GM18868 (cell line): ENCODE data around the gene PEX1.
"Not testable (repeated sequence)": the region's sequence is repeated elsewhere in the genome, so short reads cannot be mapped to it uniquely, and the experiment has no call there.

Experiments used
- ATAC-seq: cut with Tn5 transposase; IDR thresholded peaks from one replicate; pipeline ENCODE4 v1.9.1; 2021; ENCODE audit warnings: mild to moderate bottlenecking, moderate library complexity; ENCODE audit not compliant: unreplicated experiment

The PEX1 gene

DNA sequence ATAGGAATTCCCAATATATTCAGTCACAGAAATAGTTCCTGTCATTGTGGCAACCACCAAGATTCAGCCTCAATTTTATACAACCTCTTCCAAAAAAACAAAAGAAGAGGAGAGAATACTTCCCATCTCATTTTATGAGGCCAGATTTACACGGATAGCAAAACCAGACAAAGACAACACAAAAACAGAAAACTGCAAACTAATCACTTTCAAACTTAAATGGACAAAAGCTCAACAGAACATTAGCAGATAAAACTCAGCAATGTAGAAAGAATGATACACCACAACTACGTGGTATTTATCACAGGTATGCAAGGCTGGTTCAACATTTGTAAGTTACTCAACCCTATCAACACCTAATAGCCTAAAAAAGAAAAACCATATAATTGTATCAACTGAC, 22.0 kb downstream of the PEX1 start:
- ATAC-seq = no peak

DNA sequence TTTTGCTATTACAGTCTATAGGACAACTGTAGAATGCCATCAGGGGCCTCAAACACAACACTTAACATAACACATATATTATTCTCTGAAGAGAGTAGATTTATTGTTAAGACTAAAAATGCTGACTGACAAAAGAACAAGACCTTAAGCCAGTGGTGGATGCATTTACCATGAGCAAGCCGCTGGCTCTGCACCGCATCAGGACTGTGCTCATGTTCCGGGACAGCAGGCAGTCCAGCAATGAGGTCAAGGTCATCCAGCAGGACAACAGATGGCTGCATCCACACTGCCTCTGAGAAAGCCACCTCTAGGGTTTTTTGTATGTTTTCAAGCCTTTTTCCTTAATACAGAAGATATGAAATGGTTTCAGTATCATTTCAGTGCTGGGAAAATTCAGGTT, 23.8 kb downstream of the PEX1 start:
- ATAC-seq = no peak

DNA sequence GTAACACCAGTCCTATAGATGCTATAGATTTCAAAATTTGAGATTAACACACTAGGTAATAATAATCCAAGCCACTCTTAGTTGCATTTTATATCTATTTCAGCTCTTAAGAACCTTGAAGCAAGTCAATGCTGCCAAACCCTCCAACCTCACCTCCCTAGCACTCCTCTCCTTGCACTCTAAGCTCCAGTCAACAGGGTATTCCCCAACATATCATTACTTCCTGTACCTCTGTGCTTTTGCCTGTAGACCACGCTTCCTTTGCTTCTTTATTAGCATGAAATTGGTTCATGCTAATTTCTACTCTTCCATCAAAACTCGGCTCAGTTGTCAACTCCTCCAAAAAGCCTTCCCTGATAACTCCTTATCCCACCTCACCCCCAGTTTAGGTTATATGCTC, 24.6 kb downstream of the PEX1 start:
- no peak for ATAC-seq

DNA sequence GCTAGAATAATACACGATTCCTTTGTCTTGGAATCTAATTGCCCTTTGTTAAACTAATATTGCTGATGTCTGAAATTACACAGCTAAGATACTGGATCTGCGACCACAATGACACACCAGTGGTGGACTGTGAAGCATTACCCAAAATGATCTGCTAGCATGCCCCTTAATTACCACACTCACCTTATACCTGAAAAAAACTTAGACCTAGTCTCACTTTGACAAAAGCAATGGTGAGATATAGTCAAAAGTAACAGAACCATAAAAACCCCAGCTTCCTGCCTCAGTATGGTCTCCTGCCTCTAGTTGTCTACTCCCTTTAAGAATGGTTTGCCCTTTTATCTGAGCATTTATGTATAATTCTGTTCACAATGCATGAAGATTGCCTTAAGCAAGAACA, 29.8 kb downstream of the PEX1 start:
- no peak for ATAC-seq

DNA sequence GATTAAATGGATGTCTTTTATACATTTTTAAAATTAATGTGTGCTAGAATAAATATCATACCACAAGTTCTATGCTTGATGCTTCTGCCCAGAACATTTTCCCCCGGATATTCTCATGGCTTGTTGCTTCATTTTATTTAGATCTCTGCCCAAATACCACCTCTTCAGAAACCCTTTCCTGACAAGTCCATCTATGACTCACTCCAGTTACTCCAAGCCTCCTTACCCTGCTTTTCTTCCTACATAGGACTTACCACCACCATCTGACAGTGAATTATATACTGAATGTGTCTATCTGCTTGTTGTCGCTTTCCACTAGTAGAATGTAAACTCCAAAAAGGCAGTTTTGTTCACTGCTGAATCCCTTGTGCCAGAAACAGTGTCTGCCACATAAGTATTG, 31.4 kb downstream of the PEX1 start:
- ATAC-seq = no peak

DNA sequence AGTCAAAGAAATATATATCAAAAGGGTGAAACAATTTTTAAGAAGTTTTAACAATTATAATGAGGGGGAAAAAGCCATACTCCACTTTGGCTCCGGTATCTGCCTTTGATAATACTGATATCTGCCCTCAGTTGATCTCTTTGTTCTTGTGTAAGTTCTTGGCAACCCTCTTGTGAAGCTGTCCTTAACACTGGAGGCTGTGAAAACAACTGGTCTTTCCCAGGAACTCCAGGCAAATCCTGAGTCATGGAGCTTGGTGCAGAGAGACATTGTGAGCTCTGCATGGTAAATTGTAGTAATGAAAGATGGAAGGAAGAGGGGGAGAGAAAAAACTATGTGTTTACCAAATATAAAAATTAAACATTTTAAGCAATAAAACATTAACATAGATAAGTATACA, 38.7 kb downstream of the PEX1 start:
- ATAC-seq = no peak

DNA sequence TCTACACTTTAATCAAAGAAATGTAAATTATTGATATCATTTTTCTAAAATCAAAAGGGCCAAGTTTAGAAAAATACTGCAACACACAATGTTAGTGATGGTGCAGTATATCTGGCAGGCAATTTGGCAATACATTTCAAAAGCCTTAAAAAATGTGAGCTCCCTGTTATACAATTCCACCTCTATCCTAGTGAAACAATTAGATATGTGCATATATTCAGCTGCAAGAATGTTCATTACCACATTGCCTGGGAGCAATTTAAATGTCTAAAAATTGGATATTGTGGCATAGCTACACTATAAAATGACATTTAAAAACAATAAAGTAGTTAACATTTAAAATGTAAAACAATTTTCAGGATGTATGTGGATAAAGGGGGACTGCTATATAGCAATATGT, 40.5 kb downstream of the PEX1 start:
- ATAC-seq = no peak

DNA sequence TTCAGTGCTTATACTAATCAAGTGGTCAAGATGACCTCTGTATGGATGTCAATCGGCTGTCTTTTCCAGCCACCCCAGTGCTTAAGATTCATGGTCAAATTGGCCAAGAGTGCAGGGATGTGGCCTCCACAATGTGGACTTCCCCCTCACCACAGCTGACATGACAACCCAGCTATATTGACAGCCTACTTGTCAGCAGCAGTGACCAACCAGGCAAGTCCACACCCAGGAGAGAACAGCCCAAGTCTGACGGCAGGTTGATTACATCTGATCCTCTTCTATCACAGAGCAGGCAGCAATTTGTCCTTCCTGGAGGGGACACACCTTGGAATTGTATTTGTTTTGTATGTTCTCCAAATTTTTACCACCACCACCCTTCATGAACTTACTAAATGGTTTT, 42.3 kb downstream of the PEX1 start:
- no peak for ATAC-seq

DNA sequence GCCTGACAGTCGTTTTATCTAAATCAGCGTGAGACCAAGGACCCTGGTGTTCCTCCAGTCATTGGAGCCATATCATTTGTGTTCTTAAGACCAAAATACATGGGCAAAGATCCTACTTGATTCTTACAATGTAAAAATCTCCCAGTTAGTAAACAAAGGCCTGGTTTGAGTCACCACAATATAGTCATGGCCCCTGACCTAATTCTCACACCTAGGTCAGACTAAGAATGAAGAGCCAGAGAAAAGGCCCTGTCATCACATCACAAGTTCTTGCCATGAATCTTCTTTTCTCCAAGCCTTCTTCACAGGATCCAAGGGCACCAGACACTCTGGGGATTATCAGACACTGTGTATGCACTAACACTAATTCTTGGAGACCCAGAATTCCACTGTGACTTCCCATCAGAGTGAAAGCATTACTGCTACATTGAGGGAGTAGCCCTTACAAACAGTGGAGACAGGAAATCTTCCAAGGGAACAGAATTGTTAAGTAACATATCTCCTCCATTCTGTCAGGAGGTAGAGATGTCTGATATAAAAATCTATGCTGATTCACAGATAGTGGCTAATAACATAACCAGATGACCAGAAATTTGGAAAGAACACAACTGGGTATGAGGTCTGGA, 42.9 kb downstream of the PEX1 start:
- no peak for ATAC-seq

DNA sequence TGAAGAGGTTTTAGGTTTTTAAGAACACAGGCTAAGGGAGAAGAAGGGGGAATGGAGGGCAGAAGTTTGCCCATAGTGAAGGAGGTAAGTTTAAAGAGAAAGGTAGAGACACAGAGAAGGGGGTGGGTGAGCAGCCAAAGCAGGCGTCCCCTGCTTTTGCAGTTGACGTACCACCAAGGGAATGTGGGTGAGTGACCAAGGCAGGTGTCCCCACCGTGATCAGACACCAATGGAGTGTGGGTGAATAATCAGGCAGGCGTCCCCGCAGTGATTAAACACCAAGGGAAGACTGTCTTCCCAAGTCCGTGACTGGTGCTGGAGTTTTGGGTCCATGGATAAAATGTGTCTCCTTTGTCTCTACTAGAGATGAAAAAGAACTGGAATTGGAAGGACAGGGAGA, 44.1 kb downstream of the PEX1 start:
- ATAC-seq = not testable (repeated sequence)

DNA sequence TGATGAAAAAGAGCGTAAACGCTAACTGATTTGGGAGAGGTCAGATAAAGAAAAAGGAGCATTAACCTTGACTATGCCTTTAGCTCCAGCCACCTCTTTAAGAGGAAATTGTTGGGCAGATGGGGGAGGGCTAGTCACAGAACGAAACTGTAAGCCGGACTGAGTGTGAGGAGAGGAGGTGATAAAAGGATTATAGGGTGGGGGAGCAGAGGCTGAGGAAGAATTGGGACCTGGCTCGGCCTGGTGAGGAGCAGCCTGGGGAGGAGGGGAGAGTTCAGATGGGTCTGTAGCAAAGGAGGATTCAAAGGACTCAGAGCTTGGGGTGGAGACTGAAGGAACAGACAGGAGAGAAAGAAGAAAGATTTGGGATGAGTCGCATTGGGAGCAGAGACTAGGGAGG, 44.7 kb downstream of the PEX1 start:
- ATAC-seq = not testable (repeated sequence)

DNA sequence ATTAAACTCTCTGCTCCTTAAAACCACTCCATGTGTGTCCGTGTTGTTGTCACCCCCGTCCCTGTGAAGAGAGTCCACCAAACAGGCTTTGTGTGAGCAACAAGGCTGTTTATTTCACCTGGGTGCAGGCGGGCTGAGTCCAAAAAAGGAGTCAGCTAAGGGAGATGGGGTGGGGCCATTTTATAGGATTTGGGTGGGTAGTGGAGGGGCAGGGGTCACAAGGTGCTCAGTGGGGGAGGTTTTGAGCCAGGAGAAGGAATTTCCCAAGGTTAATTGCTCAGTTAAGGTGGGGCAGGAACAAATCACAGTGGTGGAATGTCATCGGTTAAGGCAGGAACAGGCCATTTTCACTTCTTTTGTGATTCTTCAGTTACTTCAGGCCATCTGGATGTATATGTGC, 49.2 kb downstream of the PEX1 start:
- ATAC-seq = not testable (repeated sequence)

DNA sequence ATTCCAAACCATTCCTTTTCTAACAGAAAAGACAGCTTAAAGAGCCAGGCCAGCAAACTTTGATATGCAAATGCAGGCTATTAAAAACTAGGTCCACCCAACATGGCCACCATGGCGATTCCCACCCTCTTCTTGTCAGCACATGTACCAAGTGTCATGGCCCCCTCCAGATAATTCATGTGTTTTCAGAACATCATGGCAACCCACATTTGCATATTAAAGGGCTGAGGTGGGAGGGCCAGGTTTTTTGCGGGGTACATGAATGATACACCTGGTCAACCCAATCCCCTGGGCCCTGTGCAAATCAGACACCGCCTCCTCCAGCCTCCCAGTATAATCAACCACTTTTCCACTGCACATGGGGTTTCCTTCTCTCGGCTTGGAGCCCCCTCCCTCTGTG, 49.6 kb downstream of the PEX1 start:
- ATAC-seq = no peak

DNA sequence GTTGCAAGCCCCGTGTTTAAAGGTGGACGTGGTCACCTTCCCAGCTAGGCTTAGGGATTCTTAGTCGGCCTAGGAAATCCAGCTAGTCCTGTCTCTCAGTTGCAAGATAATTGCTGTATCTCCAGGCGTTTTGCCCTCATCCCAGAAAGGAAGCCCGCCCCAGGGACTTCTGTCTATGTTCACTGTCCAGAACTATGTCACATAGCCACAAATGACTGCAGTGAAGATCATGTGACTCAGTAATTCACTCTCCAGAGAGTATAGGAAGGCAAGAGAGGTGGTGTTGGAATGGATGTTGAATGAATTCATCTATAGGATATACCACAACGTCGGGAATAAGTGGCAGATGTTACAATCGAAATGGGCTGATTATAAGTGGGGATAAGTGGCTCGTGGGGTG, 50.2 kb downstream of the PEX1 start:
- no peak for ATAC-seq

DNA sequence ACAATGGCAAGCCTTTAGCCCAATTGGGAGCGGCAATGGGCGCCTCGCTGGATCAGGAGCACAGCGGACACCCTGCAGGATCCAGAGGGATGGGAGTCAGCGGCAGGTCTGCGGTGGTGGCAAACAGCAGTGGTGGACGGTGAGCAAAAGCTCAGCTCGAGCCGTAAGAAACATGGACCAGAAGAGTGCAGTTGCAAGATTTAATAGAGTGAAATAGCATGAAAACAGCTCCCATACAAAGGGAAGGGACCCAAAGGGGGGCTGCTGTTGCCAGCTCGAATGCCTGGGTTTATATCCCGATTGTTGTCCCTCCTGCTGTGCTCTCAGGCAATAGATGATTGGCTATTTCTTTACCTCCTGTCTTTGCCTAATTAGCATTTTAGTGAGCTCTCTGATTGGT, 50.6 kb downstream of the PEX1 start, which contains the start of gene ERVW-1:
Gene ERVW-1 (minus strand): TSS at position 266 of the 400 bp plus-strand sequence. CDS start 7,565 bp downstream, outside the sequence.
- ATAC-seq = not testable (repeated sequence)

DNA sequence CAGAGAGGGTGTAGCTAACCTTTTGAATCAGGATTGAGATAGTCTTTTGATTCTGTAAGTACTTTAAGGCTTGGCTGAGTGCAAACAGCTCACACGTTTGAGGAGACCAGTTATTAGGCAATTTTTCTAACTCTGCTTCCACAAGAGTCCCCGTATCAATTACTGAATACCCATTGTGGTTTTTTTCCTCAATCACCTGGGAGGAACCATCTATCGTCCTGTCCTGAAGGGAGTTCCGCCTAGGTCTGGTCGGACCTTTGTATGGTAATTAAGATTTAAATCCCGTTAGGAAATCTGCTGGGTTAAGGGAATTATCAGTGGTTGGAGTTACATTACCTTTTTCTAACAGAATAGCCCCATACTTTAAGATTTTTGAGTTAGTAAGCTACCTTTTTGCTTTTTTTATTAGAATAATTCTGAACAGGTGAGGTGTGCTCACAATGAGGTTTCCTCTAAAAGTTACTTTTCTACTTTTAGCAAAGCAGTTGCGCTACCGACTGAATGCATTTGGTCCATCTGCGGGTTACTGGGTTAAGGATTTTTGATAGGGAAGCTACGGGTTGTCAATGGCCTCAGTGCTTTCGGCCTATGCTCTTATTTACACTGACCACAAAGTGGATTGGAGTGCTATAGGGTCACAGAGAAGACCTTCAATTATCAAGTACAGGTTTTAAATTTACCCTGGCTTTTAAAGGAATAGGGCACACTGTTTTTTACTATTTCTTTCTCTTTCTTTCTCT, 52.3 kb downstream of the PEX1 start:
- not testable (repeated sequence) for ATAC-seq

DNA sequence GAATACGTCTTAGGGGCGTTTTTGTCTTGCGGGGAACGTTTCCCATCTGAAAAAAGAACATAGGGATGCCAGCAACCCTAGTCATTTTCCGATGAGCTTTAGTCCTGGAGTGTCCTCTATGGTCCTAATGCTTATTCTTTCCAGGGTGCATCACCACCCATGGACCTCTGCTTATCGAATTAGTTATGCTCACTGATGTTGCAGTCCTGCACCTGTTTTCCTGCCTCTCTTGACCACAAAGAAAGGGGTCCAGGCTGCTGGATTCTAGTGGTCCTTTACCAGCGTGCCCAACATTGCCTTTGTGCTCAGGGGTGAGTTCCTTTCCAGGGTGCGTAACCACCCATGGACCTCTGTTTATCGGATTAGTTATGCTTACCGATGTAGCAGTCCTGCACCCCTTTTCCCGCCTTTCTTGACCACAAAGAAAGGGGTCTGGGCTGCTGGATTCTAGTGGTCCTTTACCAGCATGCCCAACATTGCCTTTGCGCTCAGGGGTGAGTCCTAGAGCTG, 53.0 kb downstream of the PEX1 start:
- not testable (repeated sequence) for ATAC-seq

DNA sequence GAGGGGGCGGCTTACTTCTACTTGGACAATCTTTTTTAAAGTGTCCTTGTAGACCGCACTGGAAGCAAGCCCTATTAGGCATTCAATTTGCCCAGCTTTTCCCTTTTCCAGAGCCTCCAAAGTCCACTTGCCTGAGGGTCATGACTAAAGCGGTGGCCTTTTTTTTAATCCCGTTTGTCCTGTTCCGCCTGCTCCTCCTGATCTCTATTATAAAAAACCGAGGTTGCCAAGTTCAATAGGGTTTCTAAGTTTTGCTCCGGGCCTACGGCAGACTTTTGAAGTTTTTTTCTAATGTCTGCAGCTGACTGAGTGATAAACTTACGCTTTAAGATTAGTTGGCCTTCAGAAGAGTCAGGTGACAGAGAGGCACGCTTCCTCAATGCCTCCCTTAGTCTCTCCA, 54.3 kb downstream of the PEX1 start:
- ATAC-seq = not testable (repeated sequence)

DNA sequence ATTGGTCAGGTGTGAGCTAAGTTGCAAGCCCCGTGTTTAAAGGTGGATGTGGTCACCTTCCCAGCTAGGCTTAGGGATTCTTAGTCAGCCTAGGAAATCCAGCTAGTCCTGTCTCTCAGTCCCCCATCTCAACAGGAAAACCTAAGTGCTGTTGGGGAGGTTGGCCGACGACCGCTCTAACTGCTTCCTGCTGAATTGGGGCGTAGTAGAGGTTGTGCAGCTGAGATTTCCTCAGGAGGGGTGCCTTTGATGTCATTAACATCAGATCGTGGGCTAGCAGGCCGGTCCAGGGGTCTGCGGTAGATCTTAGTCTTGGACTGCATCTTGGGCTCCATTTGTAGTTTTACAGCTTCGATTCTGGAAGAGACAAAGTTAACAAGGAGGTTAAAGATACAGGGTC, 59.7 kb downstream of the PEX1 start:
- ATAC-seq = not testable (repeated sequence)

DNA sequence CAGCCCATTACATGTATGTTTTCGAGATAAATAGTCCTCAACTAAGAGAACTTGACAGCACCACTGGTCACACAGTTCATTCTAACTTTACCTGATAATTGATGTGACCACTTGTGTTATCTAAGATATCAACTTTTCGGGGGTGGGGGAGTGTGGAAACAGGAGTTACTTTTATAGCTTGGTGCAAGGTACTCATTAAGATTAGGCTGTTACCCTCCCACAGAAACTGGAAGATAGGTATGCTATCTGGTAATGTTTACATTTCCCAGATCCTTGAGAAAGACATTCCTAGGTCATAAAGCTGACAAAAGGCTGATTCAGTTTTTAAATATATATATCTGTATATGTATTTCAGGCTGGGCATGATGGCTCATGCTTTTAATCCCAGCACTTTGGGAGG, 61.6 kb downstream of the PEX1 start:
- ATAC-seq = no peak

DNA sequence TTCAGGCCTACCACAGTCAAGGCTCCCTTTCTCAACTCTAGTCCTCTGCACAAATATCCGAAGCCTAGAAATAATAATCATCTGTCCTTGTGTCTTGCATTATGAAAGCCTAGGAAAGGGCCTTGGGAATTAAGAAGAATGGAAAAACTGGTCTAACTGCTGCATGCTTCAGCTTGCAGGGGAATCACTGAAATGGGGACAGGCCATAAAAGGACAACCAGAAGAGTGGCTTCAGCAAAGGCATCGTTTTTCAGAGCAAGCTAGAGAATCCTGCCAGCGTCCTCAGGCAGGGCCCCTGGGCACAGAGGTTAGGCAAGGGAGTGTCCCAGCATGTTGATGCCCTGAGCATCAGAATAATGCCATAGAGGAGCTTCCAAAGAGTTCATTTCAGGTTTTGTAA, 63.8 kb downstream of the PEX1 start:
- ATAC-seq = no peak

DNA sequence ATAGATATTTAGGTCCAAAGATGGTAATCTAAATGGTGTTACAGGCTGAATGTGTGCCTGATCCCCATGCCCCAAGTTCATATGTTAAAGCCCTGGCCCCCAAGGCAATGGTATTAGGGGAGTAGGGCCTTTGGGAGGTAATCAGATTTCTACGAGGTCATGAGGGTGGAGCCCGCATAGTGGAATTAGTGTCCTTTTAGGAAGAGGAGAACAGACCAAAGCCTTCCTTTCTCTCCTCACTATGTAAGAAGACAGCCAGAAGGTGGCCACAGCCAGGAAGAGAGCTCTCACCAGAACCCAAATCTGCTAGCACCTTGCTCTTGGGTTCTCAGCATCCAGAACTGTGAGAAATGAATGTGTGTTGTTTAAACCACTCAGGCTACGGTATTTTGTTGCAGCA, 65.8 kb downstream of the PEX1 start:
- no peak for ATAC-seq
